A549 (cell line): ENCODE results near the gene DDX31. TPM values are rescaled to one million over a fixed set of nuclear protein-coding genes. Genes with fewer than 3 reads are reported as not detected.

Experiments
- ATAC-seq, 2 experiments: fragments of 200-7000 bp in 1 of 2; fragments of >200 bp in 1 of 2; cut with Nextera tagmentation in 1 of 2; cut with Tn5 transposase in 1 of 2; 3 replicates each; pipeline versions ENCODE4 v1.8.0 to v1.9.1; 2018 to 2020; ENCODE audit warnings: mild to moderate bottlenecking in 1 of 2, moderate library complexity in 1 of 2
- CTCF ChIA-PET: fragments of 300-600 bp; sonication (Branson Sonifier 250); formaldehyde crosslinking; extraction: SDS; loops from one replicate; lab custom pipeline; 2021; ENCODE audit warnings: antibody characterized with exemption, inconsistent platforms; lab: Yijun Ruan, JAX
- POLR2A ChIA-PET: fragments of 350-600 bp; formaldehyde crosslinking; extraction: SDS; loops from one replicate; lab custom pipeline; 2021; ENCODE audit warnings: antibody characterized with exemption, inconsistent platforms; lab: Yijun Ruan, JAX
- DNase-seq, 2 experiments: peaks; one replicate each; pipeline versions ENCODE4 v3.0.0 to v3.0.0-alpha.2; 2011 to 2016; ENCODE audit warnings: low read depth in 1 of 2, low spot score in 1 of 2
- FAIRE-seq: peaks from 2 replicates; lab custom pipeline; 2011; peaks lifted over from hg19 to GRCh38; lab: Jason Lieb, UNC
- H3K27ac ChIP-seq, 2 experiments: fragments of >200 bp; sonication (Bioruptor Twin); formaldehyde crosslinking; 3 replicates each; pipeline ENCODE4 v1.5.1; 2016 to 2017
- H3K4me1 ChIP-seq: fragments of >200 bp; sonication (Bioruptor Twin); formaldehyde crosslinking; 3 replicates; pipeline ENCODE4 v1.6.1; 2016
- H3K4me2 ChIP-seq: fragments of >200 bp; sonication (Bioruptor Twin); formaldehyde crosslinking; 3 replicates; pipeline ENCODE4 v1.6.1; 2016
- H3K4me3 ChIP-seq: fragments of >200 bp; sonication (Bioruptor Twin); formaldehyde crosslinking; 3 replicates; pipeline ENCODE4 v1.5.1; 2016
- H3K9me3 ChIP-seq: fragments of >200 bp; sonication (Bioruptor Twin); formaldehyde crosslinking; 3 replicates; pipeline ENCODE4 v1.6.1; 2016
- CEBPB ChIP-seq, 2 experiments: fragments of >200 bp in 1 of 2; sonication (Bioruptor Twin) in 1 of 2; formaldehyde crosslinking in 1 of 2; IDR thresholded peaks; 2 replicates each; pipeline ENCODE4 v1.6.1; 2012 to 2016
- CHD2 ChIP-seq: fragments of 150-350 bp; IDR thresholded peaks from 2 replicates; pipeline ENCODE4 v1.6.1; 2014; ENCODE audit warnings: low read length; ENCODE audit not compliant: partially characterized antibody
- CHD4 ChIP-seq: fragments of 200-600 bp; sonication (generic); IDR thresholded peaks from 2 replicates; pipeline ENCODE4 v1.6.1; 2016; ENCODE audit warnings: antibody characterized with exemption, mild to moderate bottlenecking, borderline replicate concordance
- HOXA7 ChIP-seq: fragments of 250-450 bp; sonication (Bioruptor Pico); IDR thresholded peaks from 2 replicates; pipeline ENCODE4 v1.5.0; 2020; ENCODE audit warnings: mild to moderate bottlenecking, moderate library complexity
- HOXB13 ChIP-seq: fragments of 250-450 bp; sonication (Bioruptor Pico); IDR thresholded peaks from 2 replicates; pipeline ENCODE4 v1.5.0; 2020; ENCODE audit warnings: low read depth, mild to moderate bottlenecking, moderate library complexity
- HOXB5 ChIP-seq: fragments of 250-450 bp; sonication (Bioruptor Pico); IDR thresholded peaks from 2 replicates; pipeline ENCODE4 v1.5.0; 2020; ENCODE audit warnings: mild to moderate bottlenecking, moderate library complexity
- JUNB ChIP-seq: fragments of >200 bp; sonication (Bioruptor Twin); formaldehyde crosslinking; IDR thresholded peaks from 2 replicates; pipeline ENCODE4 v1.6.1; 2016
- KDM1A ChIP-seq: fragments of 200-600 bp; sonication (generic); IDR thresholded peaks from 2 replicates; pipeline ENCODE4 v1.6.1; 2016; ENCODE audit warnings: low read depth, mild to moderate bottlenecking
- MYC ChIP-seq: IDR thresholded peaks from 2 replicates; pipeline ENCODE4 v1.6.1; 2012; ENCODE audit warnings: mild to moderate bottlenecking, inconsistent platforms, low read length, improper control_type of control experiment, borderline replicate concordance
- NR3C1 ChIP-seq: fragments of >200 bp; sonication (Bioruptor Twin); formaldehyde crosslinking; IDR thresholded peaks from 3 replicates; pipeline ENCODE4 v1.6.1; 2017
- PHF8 ChIP-seq: fragments of 200-600 bp; sonication (generic); IDR thresholded peaks from 2 replicates; pipeline ENCODE4 v1.6.1; 2016; ENCODE audit warnings: low read depth, mild to moderate bottlenecking, antibody characterized with exemption, moderate library complexity, borderline replicate concordance
- POLR2AphosphoS2 ChIP-seq: conservative IDR thresholded peaks from 2 replicates; pipeline ENCODE4 v1.6.1; 2012; ENCODE audit warnings: low read length, improper control_type of control experiment, inconsistent platforms
- RAD21 ChIP-seq, 2 experiments: fragments of >200 bp in 1 of 2; sonication (Bioruptor Twin) in 1 of 2; formaldehyde crosslinking in 1 of 2; IDR thresholded peaks in 1 of 2; conservative IDR thresholded peaks in 1 of 2; 2 replicates in 1 of 2; 3 replicates in 1 of 2; pipeline ENCODE4 v1.6.1; 2012 to 2018; ENCODE audit warnings: inconsistent platforms in 1 of 2
- SMC3 ChIP-seq: fragments of >200 bp; sonication (Bioruptor Twin); formaldehyde crosslinking; IDR thresholded peaks from 3 replicates; pipeline ENCODE4 v1.6.1; 2018; ENCODE audit warnings: inconsistent platforms
- TP53 ChIP-seq: fragments of 250-450 bp; sonication (Bioruptor Pico); IDR thresholded peaks from 2 replicates; pipeline ENCODE4 v1.5.0; 2021; ENCODE audit warnings: mild to moderate bottlenecking, moderate library complexity
- ZFP36 ChIP-seq: fragments of 450-650 bp; IDR thresholded peaks from 2 replicates; pipeline ENCODE4 v1.6.1; 2014; ENCODE audit warnings: borderline replicate concordance; ENCODE audit not compliant: partially characterized antibody
- ZNF302 ChIP-seq: fragments of 250-450 bp; sonication (Bioruptor Pico); IDR thresholded peaks from 2 replicates; pipeline ENCODE4 v1.9.0; 2021; ENCODE audit warnings: inconsistent platforms, mild to moderate bottlenecking, moderate library complexity
- WGBS: methylation state at CpG from one replicate; pipeline ENCODE4 v1.1.6; 2017; ENCODE audit errors: missing lambda C conversion rate; 5-methylcytosine and 5-hydroxymethylcytosine counted together
- polyA plus RNA-seq, 4 experiments: library from polyadenylated mRNA; depleted of rRNA in 3 of 4; stranded (reverse); fragments of >200 nt; fragmentation: RNase III in 1 of 4; extraction: RNeasy Plus Mini Kit Qiagen cat#74134 plus additional on column Dnase treatment in 1 of 4; gene quantifications; 2 replicates in 3 of 4; 3 replicates in 1 of 4; pipeline ENCODE4 v1.2.3, GENCODE V29; 2011 to 2017
- TF ChIP-seq, protein P1 (sequence below): fragments of >200 bp; sonication (Bioruptor Twin); formaldehyde crosslinking; IDR thresholded peaks from 3 replicates; pipeline ENCODE4 v1.6.1; 2016
- TF ChIP-seq, protein P2 (sequence below): fragments of 150-350 bp; IDR thresholded peaks from 2 replicates; pipeline ENCODE4 v1.6.1; 2014; ENCODE audit warnings: low read depth, mild to moderate bottlenecking, low read length
- TF ChIP-seq, protein P3 (sequence below): IDR thresholded peaks from 2 replicates; pipeline ENCODE4 v1.6.1; 2012

Gene DDX31
- polyA plus RNA-seq, 2 of the 4 experiments (the other 2 are of a cell fraction): 20.0 to 30.1 TPM

DNA sequence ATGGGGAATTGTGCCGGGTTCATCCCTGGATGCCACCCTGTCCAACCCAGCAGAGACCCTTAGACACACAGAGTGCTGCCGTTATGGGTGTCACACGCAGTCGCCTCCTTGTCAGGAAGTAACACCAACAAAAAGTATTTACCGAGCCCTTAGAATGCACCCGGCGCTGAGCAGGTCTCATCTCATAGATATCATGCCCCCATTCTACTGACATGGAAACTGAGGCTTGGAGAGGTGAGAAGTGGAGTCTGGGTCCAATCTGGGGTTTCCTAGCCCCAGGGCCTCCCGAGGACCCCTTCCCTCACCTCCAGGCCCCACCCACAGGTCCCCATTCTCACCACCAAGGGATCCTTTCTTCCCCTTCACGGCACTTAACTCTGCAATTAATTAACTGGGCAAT lies 124.2 kb downstream of the DDX31 start (continued):
- TF ChIP-seq HOXB5 (CRISPR knock-in tag): no peak
- TF ChIP-seq POLR2AphosphoS2: no peak
- TF ChIP-seq, protein P1, sequence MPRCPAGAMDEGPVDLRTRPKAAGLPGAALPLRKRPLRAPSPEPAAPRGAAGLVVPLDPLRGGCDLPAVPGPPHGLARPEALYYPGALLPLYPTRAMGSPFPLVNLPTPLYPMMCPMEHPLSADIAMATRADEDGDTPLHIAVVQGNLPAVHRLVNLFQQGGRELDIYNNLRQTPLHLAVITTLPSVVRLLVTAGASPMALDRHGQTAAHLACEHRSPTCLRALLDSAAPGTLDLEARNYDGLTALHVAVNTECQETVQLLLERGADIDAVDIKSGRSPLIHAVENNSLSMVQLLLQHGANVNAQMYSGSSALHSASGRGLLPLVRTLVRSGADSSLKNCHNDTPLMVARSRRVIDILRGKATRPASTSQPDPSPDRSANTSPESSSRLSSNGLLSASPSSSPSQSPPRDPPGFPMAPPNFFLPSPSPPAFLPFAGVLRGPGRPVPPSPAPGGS: no peak
- TF ChIP-seq MYC: no peak
- no peak for TF ChIP-seq RAD21 (conservative IDR thresholded peaks at IDR 0.05 in 1 of 2, IDR thresholded peaks at IDR 0.05 in 1 of 2)

DNA sequence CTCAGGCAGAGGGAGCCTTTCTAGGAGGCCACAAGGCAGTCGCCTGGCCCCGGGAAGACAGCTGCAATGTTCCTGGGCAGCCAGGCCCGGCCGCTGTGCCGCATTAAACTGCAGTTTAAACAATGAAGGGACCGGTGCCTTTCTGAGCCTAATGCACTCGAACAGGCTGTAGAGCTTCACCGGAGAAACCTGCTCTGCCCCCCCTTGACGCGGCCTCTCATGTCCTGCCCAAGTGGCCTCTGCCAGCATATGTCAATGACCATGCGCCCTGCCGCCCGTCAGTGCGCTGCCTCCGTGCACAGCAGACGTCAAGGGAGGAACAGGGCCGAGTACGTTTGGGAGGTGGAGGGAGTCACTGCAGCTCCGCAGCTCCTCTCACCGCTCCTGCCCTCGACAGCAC lies 125.8 kb downstream of the DDX31 start:
- 76% methylated on average over 21 of the region's 21 CpGs for WGBS
- H3K4me3 ChIP-seq: no peak overlapping the region
- ChIA-PET CTCF (interaction anchor here (0.6 to 1.9 kb wide), 2 partner anchors 11 to 31 kb away, joined by 4 to 9 read pairs; no protein-coding TSS in a partner anchor), POLR2A (no interaction called here)
- no peak overlapping the region for H3K27ac ChIP-seq
- ATAC-seq (no peak), FAIRE-seq (no peak), DNase-seq (no peak)
- 0 out of 3 replicates have a peak, but pooled peaks cover 3% of the 10 kb centered on the region for H3K4me1 ChIP-seq
- no peaks in the 10 kb centered on the region for H3K9me3 ChIP-seq
- H3K4me2 ChIP-seq: no peak overlapping the region
- no peak for TF ChIP-seq JUNB
- TF ChIP-seq NR3C1: no peak
- no peak for TF ChIP-seq RAD21 (conservative IDR thresholded peaks at IDR 0.05 in 1 of 2, IDR thresholded peaks at IDR 0.05 in 1 of 2)
- TF ChIP-seq CEBPB (IDR thresholded peaks at IDR 0.05): no peak
- no peak for TF ChIP-seq HOXA7 (CRISPR knock-in tag)
- TF ChIP-seq KDM1A: no peak
- TF ChIP-seq HOXB13 (CRISPR knock-in tag): no peak
- TF ChIP-seq TP53 (CRISPR knock-in tag): no peak
- TF ChIP-seq PHF8: no peak
- no peak for TF ChIP-seq CHD4
- no peak for TF ChIP-seq ZNF302 (CRISPR knock-in tag)
- no peak for TF ChIP-seq ZFP36

DNA sequence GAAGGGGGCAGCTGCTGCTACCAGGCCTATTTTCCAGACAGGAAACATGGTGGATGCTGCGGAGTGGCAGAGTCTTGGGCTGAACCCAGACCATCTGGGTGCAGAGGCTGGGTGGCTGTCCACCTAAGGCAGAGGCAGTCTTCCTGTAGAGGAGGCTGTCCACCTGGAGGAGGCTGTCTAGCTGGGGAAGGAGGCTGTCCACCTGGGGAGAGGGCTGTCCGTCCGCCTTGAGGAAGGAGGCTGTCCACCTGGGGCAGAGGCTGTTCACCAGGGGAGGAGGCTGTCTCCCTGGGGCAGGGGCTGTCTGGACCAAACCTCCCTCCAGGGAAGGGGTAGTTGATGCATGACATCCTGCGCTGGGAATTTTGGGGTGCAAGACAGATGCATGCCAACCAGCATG lies 126.5 kb downstream of the DDX31 start:
- TF ChIP-seq CEBPB (IDR thresholded peaks at IDR 0.05) (no peak), ZFP36 (no peak), CHD2 (no peak), SMC3 (no peak)
- TF ChIP-seq, protein P1: no peak
- TF ChIP-seq, protein P2, sequence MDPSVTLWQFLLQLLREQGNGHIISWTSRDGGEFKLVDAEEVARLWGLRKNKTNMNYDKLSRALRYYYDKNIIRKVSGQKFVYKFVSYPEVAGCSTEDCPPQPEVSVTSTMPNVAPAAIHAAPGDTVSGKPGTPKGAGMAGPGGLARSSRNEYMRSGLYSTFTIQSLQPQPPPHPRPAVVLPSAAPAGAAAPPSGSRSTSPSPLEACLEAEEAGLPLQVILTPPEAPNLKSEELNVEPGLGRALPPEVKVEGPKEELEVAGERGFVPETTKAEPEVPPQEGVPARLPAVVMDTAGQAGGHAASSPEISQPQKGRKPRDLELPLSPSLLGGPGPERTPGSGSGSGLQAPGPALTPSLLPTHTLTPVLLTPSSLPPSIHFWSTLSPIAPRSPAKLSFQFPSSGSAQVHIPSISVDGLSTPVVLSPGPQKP: no peak
- TF ChIP-seq, protein P3, sequence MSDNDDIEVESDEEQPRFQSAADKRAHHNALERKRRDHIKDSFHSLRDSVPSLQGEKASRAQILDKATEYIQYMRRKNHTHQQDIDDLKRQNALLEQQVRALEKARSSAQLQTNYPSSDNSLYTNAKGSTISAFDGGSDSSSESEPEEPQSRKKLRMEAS: no peak
- Histone ChIP-seq H3K9me3 (no peaks in the 10 kb centered on the region), H3K4me3 (no peak overlapping the region), H3K27ac (no peak overlapping the region), H3K4me1 (0 out of 3 replicates have a peak, but pooled peaks cover 3% of the 10 kb centered on the region), H3K4me2 (no peak overlapping the region)
- 94% methylated on average over 2 of the region's 4 CpGs for WGBS
- DNase-seq: no peak
- CTCF ChIA-PET: interaction anchor here (1.2 to 1.9 kb wide), 2 partner anchors 12 to 32 kb away, joined by 3 to 9 read pairs; no protein-coding TSS in a partner anchor
- POLR2A ChIA-PET: no interaction called here
- FAIRE-seq: no peak
- no peak for ATAC-seq

Other genes with a start within 250 kb of the DDX31 start
- not detected in 2 replicates for gene BARHL1, start 87.4 kb downstream of the DDX31 start, polyA plus RNA-seq (2011; rRNA removed)
- not detected in 3 replicates for gene BARHL1, start 87.4 kb downstream of the DDX31 start, polyA plus RNA-seq (2017; fragmentation: RNase III; extraction: RNeasy Plus Mini Kit Qiagen cat#74134 plus additional on column Dnase treatment)
- 9.0 and 13.1 TPM in 2 replicates for gene GTF3C4, start 481 bp upstream of the DDX31 start, polyA plus RNA-seq (2011; rRNA removed)
- gene GTF3C4, start 481 bp upstream of the DDX31 start, polyA plus RNA-seq (2017; fragmentation: RNase III; extraction: RNeasy Plus Mini Kit Qiagen cat#74134 plus additional on column Dnase treatment): 15.2 to 15.8 TPM (median 15.4 TPM) in 3 replicates
- gene AK8, start 208.3 kb upstream of the DDX31 start, polyA plus RNA-seq (2011; rRNA removed): 0.61 and 0.77 TPM in 2 replicates
- gene AK8, start 208.3 kb upstream of the DDX31 start, polyA plus RNA-seq (2017; fragmentation: RNase III; extraction: RNeasy Plus Mini Kit Qiagen cat#74134 plus additional on column Dnase treatment): 0.61 to 0.63 TPM (median 0.62 TPM) in 3 replicates
- 3.1 and 4.1 TPM in 2 replicates for gene SPACA9, start 208.9 kb upstream of the DDX31 start, polyA plus RNA-seq (2011; rRNA removed)
- gene SPACA9, start 208.9 kb upstream of the DDX31 start, polyA plus RNA-seq (2017; fragmentation: RNase III; extraction: RNeasy Plus Mini Kit Qiagen cat#74134 plus additional on column Dnase treatment): 3.6 to 4.7 TPM (median 3.7 TPM) in 3 replicates